Smooth muscle cell (in vitro differentiated cells): Measurements from ENCODE around the gene ARL14EP. TPM values are rescaled to one million over a fixed set of nuclear protein-coding genes. Genes with fewer than 3 reads are reported as not detected.

ENCODE experiments used
- DNase-seq: peaks from one replicate; lab custom pipeline; 2025; ENCODE audit not compliant: unreplicated experiment; lab: John Stamatoyannopoulos, UW
- H2AFZ ChIP-seq: fragments of 200-600 bp; sonication (generic); 2 replicates; pipeline ENCODE4 v1.6.0; 2016; ENCODE audit warnings: antibody characterized with exemption, low read depth, mild to moderate bottlenecking
- H3F3A ChIP-seq: fragments of 200-600 bp; sonication (generic); 2 replicates; pipeline ENCODE4 v1.6.0; 2017; ENCODE audit warnings: antibody characterized with exemption, low read depth
- H3K27ac ChIP-seq: fragments of 200-600 bp; sonication (generic); 2 replicates; pipeline ENCODE4 v1.5.1; 2016; ENCODE audit warnings: low read depth, mild to moderate bottlenecking
- H3K27me3 ChIP-seq: fragments of 200-600 bp; sonication (generic); 2 replicates; pipeline ENCODE4 v1.6.1; 2016; ENCODE audit warnings: low read depth, mild to moderate bottlenecking
- H3K36me3 ChIP-seq: fragments of 200-600 bp; sonication (generic); 2 replicates; pipeline ENCODE4 v1.5.1; 2016; ENCODE audit warnings: low read depth
- H3K4me1 ChIP-seq: fragments of 200-600 bp; sonication (generic); 2 replicates; pipeline ENCODE4 v1.5.1; 2016; ENCODE audit warnings: low read depth
- H3K4me2 ChIP-seq: fragments of 200-600 bp; sonication (generic); 2 replicates; pipeline ENCODE4 v1.6.0; 2016; ENCODE audit warnings: mild to moderate bottlenecking
- H3K4me3 ChIP-seq: fragments of 200-600 bp; sonication (generic); 2 replicates; pipeline ENCODE4 v1.5.1; 2016; ENCODE audit warnings: mild to moderate bottlenecking
- H3K79me2 ChIP-seq: fragments of 200-600 bp; sonication (generic); 2 replicates; pipeline ENCODE4 v1.6.0; 2016; ENCODE audit warnings: low read depth, mild to moderate bottlenecking
- H3K9ac ChIP-seq: fragments of 200-600 bp; sonication (generic); 2 replicates; pipeline ENCODE4 v1.6.0; 2016; ENCODE audit warnings: low read depth
- H3K9me3 ChIP-seq: fragments of 200-600 bp; sonication (generic); replicated peaks from 2 replicates; pipeline ENCODE4 v1.5.1; 2016; ENCODE audit warnings: low read depth
- H4K20me1 ChIP-seq: fragments of 200-600 bp; sonication (generic); 2 replicates; pipeline ENCODE4 v1.6.0; 2016; ENCODE audit warnings: low read depth
- WGBS: methylation state at CpG from one replicate; pipeline ENCODE4 v1.1.7; 2016; ENCODE audit warnings: low lambda C conversion rate; 5-methylcytosine and 5-hydroxymethylcytosine counted together
- polyA plus RNA-seq: library from polyadenylated mRNA; unstranded; fragments of >200 nt; fragmentation: Nextera tagmentation; extraction: Ambion mirVana; gene quantifications from 2 replicates; pipeline ENCODE4 v1.2.1, GENCODE V29; 2016
- total RNA-seq: library from RNA; depleted of rRNA; stranded (reverse); fragments of >200 nt; gene quantifications from 2 replicates; pipeline ENCODE4 v1.2.3, GENCODE V29; 2014
- TF ChIP-seq, protein P1 (sequence below): fragments of 200-600 bp; sonication (generic); IDR thresholded peaks from 2 replicates; pipeline ENCODE4 v1.5.1; 2017; ENCODE audit warnings: borderline replicate concordance, mild to moderate bottlenecking, antibody characterized with exemption; ENCODE audit not compliant: insufficient read depth, poor library complexity, severe bottlenecking

Gene ARL14EP
- total and polyA plus RNA-seq, 2 experiments from 2014 or later, result 19.7 to 20.7 TPM

DNA sequence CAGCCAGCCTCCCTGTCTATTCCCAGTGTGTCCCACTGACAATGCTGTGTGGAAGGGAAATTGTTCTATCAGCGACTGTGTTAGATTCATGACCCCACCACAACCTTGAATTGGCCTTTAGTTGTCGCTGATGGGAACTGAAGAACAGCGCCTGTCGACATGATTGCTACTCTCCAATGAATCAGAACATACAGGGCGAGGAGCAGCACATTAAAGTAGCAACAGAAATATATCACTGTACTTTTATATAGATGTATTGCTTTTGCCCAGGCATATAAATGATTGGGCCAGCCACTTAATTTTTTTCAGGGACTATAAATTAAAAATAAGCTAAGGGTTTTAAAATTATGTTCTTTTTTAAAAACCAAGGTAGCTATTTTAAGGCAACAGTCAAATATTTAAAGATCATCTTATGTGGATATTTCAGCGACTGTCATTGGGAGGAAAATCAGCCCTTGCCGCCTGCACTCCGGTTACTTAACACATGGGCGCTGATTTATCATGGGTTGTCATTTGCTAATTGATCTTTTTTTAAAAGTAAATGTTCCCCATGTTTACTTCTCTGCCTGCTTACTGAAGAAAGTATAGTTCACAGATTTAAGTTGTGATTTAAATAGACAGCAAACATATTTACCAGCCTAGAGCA, 42.1 kb downstream of the ARL14EP start:
- no peaks in the 10 kb centered on the region for H3K9me3 ChIP-seq
- no peaks in the 10 kb centered on the region for H4K20me1 ChIP-seq
- H3K9ac ChIP-seq, result no peak overlapping the region
- H3F3A ChIP-seq, result peaks cover 7% of the 10 kb centered on the region
- no peak for DNase-seq
- H3K27me3 ChIP-seq, result no peaks in the 10 kb centered on the region
- no peaks in the 10 kb centered on the region for H3K79me2 ChIP-seq
- no peaks in the 10 kb centered on the region for H3K36me3 ChIP-seq
- H3K4me1 ChIP-seq, result peaks cover 9% of the 10 kb centered on the region
- TF ChIP-seq, protein P1, sequence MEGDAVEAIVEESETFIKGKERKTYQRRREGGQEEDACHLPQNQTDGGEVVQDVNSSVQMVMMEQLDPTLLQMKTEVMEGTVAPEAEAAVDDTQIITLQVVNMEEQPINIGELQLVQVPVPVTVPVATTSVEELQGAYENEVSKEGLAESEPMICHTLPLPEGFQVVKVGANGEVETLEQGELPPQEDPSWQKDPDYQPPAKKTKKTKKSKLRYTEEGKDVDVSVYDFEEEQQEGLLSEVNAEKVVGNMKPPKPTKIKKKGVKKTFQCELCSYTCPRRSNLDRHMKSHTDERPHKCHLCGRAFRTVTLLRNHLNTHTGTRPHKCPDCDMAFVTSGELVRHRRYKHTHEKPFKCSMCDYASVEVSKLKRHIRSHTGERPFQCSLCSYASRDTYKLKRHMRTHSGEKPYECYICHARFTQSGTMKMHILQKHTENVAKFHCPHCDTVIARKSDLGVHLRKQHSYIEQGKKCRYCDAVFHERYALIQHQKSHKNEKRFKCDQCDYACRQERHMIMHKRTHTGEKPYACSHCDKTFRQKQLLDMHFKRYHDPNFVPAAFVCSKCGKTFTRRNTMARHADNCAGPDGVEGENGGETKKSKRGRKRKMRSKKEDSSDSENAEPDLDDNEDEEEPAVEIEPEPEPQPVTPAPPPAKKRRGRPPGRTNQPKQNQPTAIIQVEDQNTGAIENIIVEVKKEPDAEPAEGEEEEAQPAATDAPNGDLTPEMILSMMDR, result no peak
- no peak overlapping the region for H3K27ac ChIP-seq
- no peak overlapping the region for H3K4me3 ChIP-seq
- no peak overlapping the region for H2AFZ ChIP-seq
- no peak overlapping the region for H3K4me2 ChIP-seq
- WGBS, result 90% methylated on average over 9 of the region's 9 CpGs

DNA sequence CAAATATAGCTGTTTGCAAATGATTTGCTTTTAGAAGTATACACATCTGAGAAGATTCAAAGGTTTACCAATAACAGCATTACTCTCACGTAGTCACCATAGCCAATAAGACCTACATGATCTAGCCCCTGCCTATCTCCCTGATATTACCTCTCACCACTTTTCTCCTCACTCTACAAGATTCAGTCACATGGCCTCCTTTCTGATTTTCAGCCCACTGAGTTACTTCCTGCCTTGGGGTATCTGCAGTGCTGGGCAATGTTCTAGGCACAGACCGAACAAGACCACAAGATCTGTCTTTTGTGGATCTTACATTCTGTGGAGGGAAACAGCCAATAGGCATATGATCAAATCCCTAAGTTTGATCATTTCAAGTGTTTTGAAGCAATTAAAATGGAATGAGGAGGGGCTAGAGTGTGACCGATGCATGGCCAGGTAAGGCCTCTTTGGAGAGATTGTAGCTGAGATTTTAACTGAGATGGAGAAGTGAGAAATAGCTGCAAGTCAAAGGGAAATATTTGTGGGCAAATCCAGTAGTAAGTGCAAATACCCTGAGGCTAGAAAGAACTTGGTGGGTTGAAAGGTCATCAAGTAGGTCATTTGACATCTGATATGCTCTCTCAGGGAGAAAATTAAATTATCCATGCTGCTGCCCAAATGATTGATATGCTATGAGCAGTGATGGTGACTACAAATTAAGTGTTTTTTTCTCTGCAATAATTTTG, 43.1 kb downstream of the ARL14EP start:
- Histone ChIP-seq H3K79me2 (no peaks in the 10 kb centered on the region), H4K20me1 (no peaks in the 10 kb centered on the region), H3K27me3 (no peaks in the 10 kb centered on the region), H3K4me2 (no peak overlapping the region), H3K36me3 (no peaks in the 10 kb centered on the region), H3K4me3 (no peak overlapping the region), H3K9me3 (no peaks in the 10 kb centered on the region), H3K27ac (no peak overlapping the region), H3F3A (peaks cover 7% of the 10 kb centered on the region), H2AFZ (no peak overlapping the region), H3K9ac (no peak overlapping the region), H3K4me1 (peaks cover 9% of the 10 kb centered on the region)
- TF ChIP-seq, protein P1, result no peak
- 82% methylated on average over 3 of the region's 3 CpGs for WGBS
- DNase-seq, result no peak

DNA sequence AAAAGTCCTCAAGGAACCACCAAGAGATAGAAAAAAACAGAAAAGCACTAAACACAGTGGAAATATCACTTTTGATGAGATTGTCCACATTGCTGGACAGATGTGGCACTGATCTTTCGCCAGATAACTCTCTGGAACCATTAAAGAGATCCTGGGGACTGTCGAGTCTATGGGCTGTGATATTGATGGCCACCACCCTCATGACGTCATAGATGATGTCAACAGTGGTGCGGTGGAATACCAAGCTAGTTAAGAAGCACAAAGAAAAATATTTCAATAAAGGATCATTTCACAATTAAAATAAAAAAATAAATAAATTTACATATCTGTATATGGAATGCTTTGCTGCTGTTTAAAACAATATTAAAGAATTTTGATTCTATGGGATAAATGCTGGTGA, 45.5 kb downstream of the ARL14EP start:
- no peaks in the 10 kb centered on the region for H3K27me3 ChIP-seq
- TF ChIP-seq, protein P1, result no peak
- H3K4me3 ChIP-seq, result no peak overlapping the region
- no peaks in the 10 kb centered on the region for H3K79me2 ChIP-seq
- H3K36me3 ChIP-seq, result no peaks in the 10 kb centered on the region
- no peak overlapping the region for H3K27ac ChIP-seq
- no peak overlapping the region for H3K4me2 ChIP-seq
- 91% methylated on average over 4 of the region's 4 CpGs for WGBS
- H3K9ac ChIP-seq, result no peak overlapping the region
- H3K4me1 ChIP-seq, result peaks cover 9% of the 10 kb centered on the region
- no peaks in the 10 kb centered on the region for H4K20me1 ChIP-seq
- no peaks in the 10 kb centered on the region for H3K9me3 ChIP-seq
- no peak for DNase-seq
- H2AFZ ChIP-seq, result no peak overlapping the region
- peaks cover 7% of the 10 kb centered on the region for H3F3A ChIP-seq
